HepG2 (cell line): ENCODE measurements around the gene SH2D6. TPM values are rescaled to one million over a fixed set of nuclear protein-coding genes. Genes with fewer than 3 reads are reported as not detected.
A peak's percentile ranks its signal among the peaks of the same experiment; 100 is the strongest.

Source experiments
- DNMT1 ChIP-seq: sonication (generic); formaldehyde crosslinking; IDR thresholded peaks from 2 replicates; pipeline ENCODE4 v1.5.1; 2020; ENCODE audit warnings: mild to moderate bottlenecking, missing genetic modification reagents
- HIC2 ChIP-seq: sonication (generic); formaldehyde crosslinking; IDR thresholded peaks from 2 replicates; pipeline ENCODE4 v1.9.0; 2022; ENCODE audit warnings: low read depth, missing genetic modification reagents
- HINFP ChIP-seq: sonication (generic); formaldehyde crosslinking; IDR thresholded peaks from 2 replicates; pipeline ENCODE4 v1.4.0; 2020; ENCODE audit warnings: low read depth, mild to moderate bottlenecking, missing genetic modification reagents
- MIER2 ChIP-seq: IDR thresholded peaks from 2 replicates; pipeline ENCODE4 v1.6.1; 2016; ENCODE audit warnings: missing biosample characterization, missing genetic modification reagents
- NFYB ChIP-seq: sonication (generic); formaldehyde crosslinking; IDR thresholded peaks from 2 replicates; pipeline ENCODE4 v1.4.0; 2020; ENCODE audit warnings: missing genetic modification reagents
- NR2C2 ChIP-seq: sonication (generic); formaldehyde crosslinking; IDR thresholded peaks from 2 replicates; pipeline ENCODE4 v1.4.0; 2020; ENCODE audit warnings: missing genetic modification reagents, mild to moderate bottlenecking, moderate library complexity, borderline replicate concordance
- PHF5A ChIP-seq: IDR thresholded peaks from one replicate; pipeline ENCODE4 v1.6.1; 2018; ENCODE audit warnings: low read depth, missing genetic modification reagents; ENCODE audit not compliant: unreplicated experiment
- SKI ChIP-seq: fragments of 450-650 bp; IDR thresholded peaks from one replicate; pipeline ENCODE4 v1.6.1; 2018; ENCODE audit warnings: mild to moderate bottlenecking; ENCODE audit not compliant: partially characterized antibody
- SMAD1 ChIP-seq: sonication (generic); formaldehyde crosslinking; IDR thresholded peaks from 2 replicates; pipeline ENCODE4 v1.4.0; 2020; ENCODE audit warnings: missing genetic modification reagents, low read depth, mild to moderate bottlenecking, borderline replicate concordance
- SNAI1 ChIP-seq: sonication (generic); formaldehyde crosslinking; IDR thresholded peaks from 2 replicates; pipeline ENCODE4 v1.5.0; 2020; ENCODE audit warnings: mild to moderate bottlenecking, missing genetic modification reagents, borderline replicate concordance
- TBL1XR1 ChIP-seq: fragments of 150-350 bp; IDR thresholded peaks from 2 replicates; pipeline ENCODE4 v1.6.1; 2014; ENCODE audit warnings: borderline replicate concordance, low read length; ENCODE audit not compliant: partially characterized antibody
- TBX3 ChIP-seq: fragments of 450-650 bp; IDR thresholded peaks from 2 replicates; pipeline ENCODE4 v1.6.1; 2017; ENCODE audit warnings: antibody characterized with exemption, mild to moderate bottlenecking, inconsistent platforms, borderline replicate concordance
- ZFP37 ChIP-seq: sonication (generic); formaldehyde crosslinking; IDR thresholded peaks from 2 replicates; pipeline ENCODE4 v1.4.0; 2020; ENCODE audit warnings: missing genetic modification reagents, borderline replicate concordance
- ZKSCAN8 ChIP-seq: IDR thresholded peaks from 2 replicates; pipeline ENCODE4 v1.6.1; 2016; ENCODE audit warnings: borderline replicate concordance, missing genetic modification reagents, missing compliant biosample characterization
- ZNF124 ChIP-seq: sonication (generic); formaldehyde crosslinking; IDR thresholded peaks from 2 replicates; pipeline ENCODE4 v1.4.0; 2020; ENCODE audit warnings: missing genetic modification reagents
- ZNF234 ChIP-seq: sonication (generic); formaldehyde crosslinking; conservative IDR thresholded peaks from 2 replicates; pipeline ENCODE4 v1.5.1; 2020; ENCODE audit warnings: mild to moderate bottlenecking, missing genetic modification reagents
- ZNF292 ChIP-seq: sonication (generic); formaldehyde crosslinking; IDR thresholded peaks from 2 replicates; pipeline ENCODE4 v1.8.1; 2022; ENCODE audit warnings: mild to moderate bottlenecking, low read depth, missing genetic modification reagents, borderline replicate concordance
- ZNF354B ChIP-seq: sonication (generic); formaldehyde crosslinking; IDR thresholded peaks from 2 replicates; pipeline ENCODE4 v1.8.0; 2022; ENCODE audit warnings: mild to moderate bottlenecking, missing genetic modification reagents
- ZNF501 ChIP-seq: sonication (generic); formaldehyde crosslinking; IDR thresholded peaks from 2 replicates; pipeline ENCODE4 v1.5.1; 2020; ENCODE audit warnings: mild to moderate bottlenecking, moderate library complexity, missing genetic modification reagents
- ZNF775 ChIP-seq: sonication (generic); formaldehyde crosslinking; IDR thresholded peaks from 2 replicates; pipeline ENCODE4 v1.4.0; 2020; ENCODE audit warnings: missing genetic modification reagents, mild to moderate bottlenecking, moderate library complexity, borderline replicate concordance
- polyA plus RNA-seq, 8 experiments: library from polyadenylated mRNA; depleted of rRNA in 3 of 8; stranded (reverse) in 7 of 8; unstranded in 1 of 8; fragments of >200 nt; fragmentation: Illumina TruSeq in 4 of 8; extraction: Trizol in 4 of 8; gene quantifications; 2 replicates each; pipeline versions ENCODE4 v1.2.1 to v1.2.3, GENCODE V29; 2011 to 2016; ENCODE audit warnings: low read depth in 4 of 8, missing spikeins in 1 of 8, mixed read lengths in 1 of 8; ENCODE audit not compliant: insufficient read depth in 1 of 8
- total RNA-seq, 5 experiments: library from RNA; depleted of rRNA; stranded (reverse); fragments of >200 nt; fragmentation: Illumina TruSeq; extraction: Trizol; gene quantifications; 2 replicates each; pipeline ENCODE4 v1.2.3, GENCODE V29; 2016; ENCODE audit warnings: low read depth in 1 of 5
- TF ChIP-seq, protein P1 (sequence below): fragments of 450-650 bp; IDR thresholded peaks from 2 replicates; pipeline ENCODE4 v1.6.1; 2017; ENCODE audit warnings: mild to moderate bottlenecking

The SH2D6 gene
- total and polyA plus RNA-seq, 2 of the 13 experiments (the other 11 are each of a cell fraction or from before 2014, with no cell fraction given): 0.11 to 0.26 TPM

DNA sequence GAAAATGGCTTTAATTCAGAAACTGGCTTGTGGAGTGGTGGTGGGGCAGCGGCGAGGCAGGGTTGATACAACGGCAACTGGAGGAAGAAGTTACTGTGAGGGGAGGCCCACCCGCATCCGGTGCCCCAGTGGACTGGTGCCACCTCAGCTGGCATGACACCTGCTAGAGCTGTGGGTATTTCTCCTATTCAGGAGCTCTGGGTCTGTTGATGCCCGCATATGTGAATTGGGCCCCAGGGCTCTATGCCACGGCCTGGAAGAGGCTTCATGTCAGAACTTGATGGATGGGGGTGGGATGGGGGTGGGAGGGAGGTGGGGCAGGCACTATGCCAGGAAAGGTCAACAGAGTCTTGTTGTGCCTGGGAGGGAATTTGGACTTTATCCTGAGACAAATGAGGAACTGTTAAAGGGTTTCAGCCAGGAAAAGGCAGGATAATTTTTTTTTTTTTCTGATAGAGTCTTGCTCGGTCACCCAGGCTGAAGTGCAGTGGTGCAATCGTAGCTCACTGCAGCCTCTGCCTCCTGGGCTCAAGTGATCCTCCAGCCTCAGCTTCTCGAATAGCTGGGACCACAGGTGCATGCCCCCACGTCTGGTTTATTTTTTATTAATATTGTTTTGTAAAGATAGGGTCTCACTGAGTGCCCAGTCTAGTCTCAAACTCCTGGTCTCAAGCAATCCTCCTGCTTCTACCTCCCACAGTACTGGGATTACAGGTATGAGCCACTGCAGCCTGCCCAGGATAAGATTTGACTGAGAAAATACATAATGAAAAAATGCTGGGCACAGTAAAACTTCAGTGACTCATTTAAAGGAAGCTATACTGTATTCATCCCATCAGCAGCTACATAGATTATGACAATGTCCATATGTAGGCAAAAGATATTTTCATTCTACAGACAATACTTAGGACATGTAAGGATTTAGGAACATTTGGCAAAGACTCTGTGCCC is 52.6 kb downstream of the SH2D6 start (continued):
- TF ChIP-seq ZNF775 (CRISPR knock-in tag): no peak
- TF ChIP-seq HINFP (CRISPR knock-in tag): no peak
- TF ChIP-seq ZNF501 (CRISPR knock-in tag): peak; percentile 56; the same call in 1 of the 2 replicates
- peak; percentile 59; the same call in 1 of the 2 replicates for TF ChIP-seq NR2C2 (CRISPR knock-in tag)
- TF ChIP-seq NFYB (CRISPR knock-in tag): no peak
- TF ChIP-seq ZFP37: no peak
- no peak for TF ChIP-seq ZNF234 (CRISPR knock-in tag)
- no peak for TF ChIP-seq DNMT1 (CRISPR knock-in tag)
- no peak for TF ChIP-seq TBL1XR1
- no peak for TF ChIP-seq SNAI1 (CRISPR knock-in tag)
- no peak for TF ChIP-seq ZNF354B
- 0 out of 2 replicates have a peak, but pooled peaks have one; percentile 20 for TF ChIP-seq ZKSCAN8
- no peak; the same call in 1 of the 2 replicates for TF ChIP-seq MIER2
- TF ChIP-seq HIC2 (CRISPR knock-in tag): peak; percentile 87
- peak; percentile 40; the same call in 1 of the 2 replicates for TF ChIP-seq ZNF124 (CRISPR knock-in tag)
- peak; percentile 25 for TF ChIP-seq SKI
- TF ChIP-seq PHF5A: no peak
- TF ChIP-seq TBX3: no peak
- TF ChIP-seq SMAD1 (CRISPR knock-in tag): no peak
- TF ChIP-seq ZNF292 (CRISPR knock-in tag): 0 out of 2 replicates have a peak, but pooled peaks have one; percentile 35
- TF ChIP-seq, protein P1, sequence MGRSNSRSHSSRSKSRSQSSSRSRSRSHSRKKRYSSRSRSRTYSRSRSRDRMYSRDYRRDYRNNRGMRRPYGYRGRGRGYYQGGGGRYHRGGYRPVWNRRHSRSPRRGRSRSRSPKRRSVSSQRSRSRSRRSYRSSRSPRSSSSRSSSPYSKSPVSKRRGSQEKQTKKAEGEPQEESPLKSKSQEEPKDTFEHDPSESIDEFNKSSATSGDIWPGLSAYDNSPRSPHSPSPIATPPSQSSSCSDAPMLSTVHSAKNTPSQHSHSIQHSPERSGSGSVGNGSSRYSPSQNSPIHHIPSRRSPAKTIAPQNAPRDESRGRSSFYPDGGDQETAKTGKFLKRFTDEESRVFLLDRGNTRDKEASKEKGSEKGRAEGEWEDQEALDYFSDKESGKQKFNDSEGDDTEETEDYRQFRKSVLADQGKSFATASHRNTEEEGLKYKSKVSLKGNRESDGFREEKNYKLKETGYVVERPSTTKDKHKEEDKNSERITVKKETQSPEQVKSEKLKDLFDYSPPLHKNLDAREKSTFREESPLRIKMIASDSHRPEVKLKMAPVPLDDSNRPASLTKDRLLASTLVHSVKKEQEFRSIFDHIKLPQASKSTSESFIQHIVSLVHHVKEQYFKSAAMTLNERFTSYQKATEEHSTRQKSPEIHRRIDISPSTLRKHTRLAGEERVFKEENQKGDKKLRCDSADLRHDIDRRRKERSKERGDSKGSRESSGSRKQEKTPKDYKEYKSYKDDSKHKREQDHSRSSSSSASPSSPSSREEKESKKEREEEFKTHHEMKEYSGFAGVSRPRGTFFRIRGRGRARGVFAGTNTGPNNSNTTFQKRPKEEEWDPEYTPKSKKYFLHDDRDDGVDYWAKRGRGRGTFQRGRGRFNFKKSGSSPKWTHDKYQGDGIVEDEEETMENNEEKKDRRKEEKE: no peak
